ENCODE measurements around the gene TTC34. TPM values are rescaled to one million over a fixed set of nuclear protein-coding genes. Genes with fewer than 3 reads are reported as not detected.

The TTC34 gene
- total and polyA plus RNA-seq, 3 experiments from 2014 or later = 0.17 to 1.1 (median 1.1) TPM

- Histone ChIP-seq H3K27ac (ENCODE audit: low read depth, low read length) (no peak overlapping the region), H3K4me3 (ENCODE audit: low read length) (no peak overlapping the region), H3K9me3 (ENCODE audit: low read length) (no peaks in the 10 kb centered on the region), H3K27me3 (ENCODE audit: insufficient read depth, low read length, poor library complexity, severe bottlenecking) (no peaks in the 10 kb centered on the region), H3K36me3 (ENCODE audit: insufficient read depth, low read length) (no peaks in the 10 kb centered on the region), H3K4me1 (ENCODE audit: insufficient read depth, low read length) (peaks cover 15% of the 10 kb centered on the region)
- H3K27ac Mint-ChIP-seq = no peak overlapping the region
- H3K27me3 Mint-ChIP-seq = peaks cover 3 to 4% of the 10 kb centered on the region in 2 donors
- H3K4me3 Mint-ChIP-seq = no peak overlapping the region
- DNase-seq = no peak
- ChIA-PET CTCF (no interaction called here), POLR2A (no interaction called here)
- H3K4me1 Mint-ChIP-seq = peaks cover 16 to 22% (median 19%) of the 10 kb centered on the region in 3 donors
- H3K9me3 Mint-ChIP-seq = no peaks in the 10 kb centered on the region
- H3K36me3 Mint-ChIP-seq = no peaks in the 10 kb centered on the region
Observed at GRCh38 chr1:2837316-2837715, 35.8 kb upstream of the TTC34 start.

DNA sequence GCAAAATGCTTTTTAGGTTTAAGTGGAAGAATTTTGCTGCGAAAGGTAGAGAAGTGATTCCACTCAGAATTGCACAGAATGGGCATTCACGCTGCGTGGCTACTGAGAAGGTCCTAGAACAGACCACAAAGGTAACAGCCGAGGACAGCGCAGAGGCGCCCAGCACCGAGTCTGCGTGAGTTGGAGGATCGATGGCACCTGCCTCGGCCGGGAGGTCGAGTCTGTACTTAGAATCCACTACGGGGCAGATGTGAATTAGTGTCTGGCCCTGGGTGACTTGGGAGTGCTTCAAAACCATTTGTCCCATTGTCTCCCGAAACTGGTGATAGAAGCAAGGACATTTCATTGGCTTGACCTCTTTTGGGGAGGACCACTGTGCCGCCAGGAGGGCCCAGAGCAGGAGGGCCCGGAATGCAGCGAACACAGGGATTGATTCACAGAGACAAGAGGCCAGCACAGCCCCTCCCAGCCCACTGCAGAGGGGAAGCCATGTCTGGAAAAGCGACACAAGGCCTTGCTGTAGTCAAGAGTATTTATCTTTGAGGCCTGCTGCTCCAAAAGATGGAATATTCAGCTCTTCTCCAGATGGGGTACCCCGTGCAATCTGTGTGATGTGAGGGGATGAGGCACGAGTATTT lies 35.0 kb upstream of the TTC34 start:
- H3K36me3 ChIP-seq (ENCODE audit: insufficient read depth, low read length) = no peaks in the 10 kb centered on the region
- Mint-ChIP-seq H3K4me3 (no peak overlapping the region), H3K4me1 (peaks cover 16 to 21% (median 19%) of the 10 kb centered on the region in 3 donors), H3K9me3 (no peaks in the 10 kb centered on the region), H3K36me3 (no peaks in the 10 kb centered on the region), H3K27me3 (peaks cover 4% of the 10 kb centered on the region in 2 donors), H3K27ac (no peak overlapping the region)
- H3K9me3 ChIP-seq (ENCODE audit: low read length) = no peaks in the 10 kb centered on the region
- no peaks in the 10 kb centered on the region for H3K27me3 ChIP-seq (ENCODE audit: insufficient read depth, low read length, poor library complexity, severe bottlenecking)
- no peak overlapping the region for H3K4me3 ChIP-seq (ENCODE audit: low read length)
- no peak for DNase-seq
- CTCF ChIA-PET = no interaction called here
- peaks cover 15% of the 10 kb centered on the region for H3K4me1 ChIP-seq (ENCODE audit: insufficient read depth, low read length)
- POLR2A ChIA-PET = no interaction called here
- no peak overlapping the region for H3K27ac ChIP-seq (ENCODE audit: low read depth, low read length)

DNA sequence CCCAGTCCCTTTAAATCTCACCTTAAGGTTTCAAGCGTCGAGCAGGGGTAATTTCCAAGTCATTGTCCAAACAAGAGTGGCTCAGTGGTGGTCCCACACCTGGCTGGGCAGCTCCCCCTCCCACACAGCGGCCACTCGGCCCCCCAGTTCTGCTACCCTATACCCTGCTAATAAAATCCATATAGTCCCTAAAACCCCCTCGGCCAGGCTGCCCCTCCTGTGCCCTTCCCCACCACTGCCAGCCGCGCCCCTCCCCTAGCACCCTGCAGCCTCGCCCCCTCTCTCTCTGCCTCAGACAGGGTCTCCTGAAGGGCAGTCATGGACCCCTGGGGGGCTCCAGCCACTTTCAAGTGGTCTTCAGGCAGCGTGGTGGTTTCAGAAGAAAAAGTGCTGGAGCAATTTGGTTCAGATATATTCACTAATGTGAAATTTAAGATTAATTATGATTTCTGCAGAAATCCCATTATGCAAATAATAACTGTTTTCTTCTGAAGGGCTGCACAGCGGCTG lies 34.2 kb upstream of the TTC34 start:
- POLR2A ChIA-PET = no interaction called here
- Mint-ChIP-seq H3K4me3 (no peak overlapping the region), H3K27ac (no peak overlapping the region), H3K27me3 (peaks cover 4% of the 10 kb centered on the region in 2 donors), H3K36me3 (no peaks in the 10 kb centered on the region), H3K4me1 (peaks cover 10 to 13% (median 13%) of the 10 kb centered on the region in 3 donors), H3K9me3 (no peaks in the 10 kb centered on the region)
- no peaks in the 10 kb centered on the region for H3K9me3 ChIP-seq (ENCODE audit: low read length)
- CTCF ChIA-PET = no interaction called here
- H3K27me3 ChIP-seq (ENCODE audit: insufficient read depth, low read length, poor library complexity, severe bottlenecking) = no peaks in the 10 kb centered on the region
- H3K36me3 ChIP-seq (ENCODE audit: insufficient read depth, low read length) = no peaks in the 10 kb centered on the region
- no peak for DNase-seq
- H3K27ac ChIP-seq (ENCODE audit: low read depth, low read length) = no peak overlapping the region
- H3K4me3 ChIP-seq (ENCODE audit: low read length) = no peak overlapping the region
- H3K4me1 ChIP-seq (ENCODE audit: insufficient read depth, low read length) = peaks cover 14% of the 10 kb centered on the region

- no peaks in the 10 kb centered on the region for H3K9me3 Mint-ChIP-seq
- H3K36me3 Mint-ChIP-seq = no peaks in the 10 kb centered on the region
- no peak overlapping the region for H3K27ac ChIP-seq (ENCODE audit: low read depth, low read length)
- peaks cover 4% of the 10 kb centered on the region in 2 donors for H3K27me3 Mint-ChIP-seq
- peaks cover 2 to 6% (median 6%) of the 10 kb centered on the region in 3 donors for H3K4me1 Mint-ChIP-seq
- H3K4me3 Mint-ChIP-seq = no peak overlapping the region
- no peaks in the 10 kb centered on the region for H3K36me3 ChIP-seq (ENCODE audit: insufficient read depth, low read length)
- no peaks in the 10 kb centered on the region for H3K9me3 ChIP-seq (ENCODE audit: low read length)
- no peak overlapping the region for H3K4me3 ChIP-seq (ENCODE audit: low read length)
- H3K27me3 ChIP-seq (ENCODE audit: insufficient read depth, low read length, poor library complexity, severe bottlenecking) = no peaks in the 10 kb centered on the region
- peaks cover 6% of the 10 kb centered on the region for H3K4me1 ChIP-seq (ENCODE audit: insufficient read depth, low read length)
- no peak overlapping the region for H3K27ac Mint-ChIP-seq
- ChIA-PET CTCF (no interaction called here), POLR2A (no interaction called here)
- DNase-seq = peak in 1 of 5 donors; percentile 29
Observed at GRCh38 chr1:2834741-2835564, 33.5 kb upstream of the TTC34 start.

DNA sequence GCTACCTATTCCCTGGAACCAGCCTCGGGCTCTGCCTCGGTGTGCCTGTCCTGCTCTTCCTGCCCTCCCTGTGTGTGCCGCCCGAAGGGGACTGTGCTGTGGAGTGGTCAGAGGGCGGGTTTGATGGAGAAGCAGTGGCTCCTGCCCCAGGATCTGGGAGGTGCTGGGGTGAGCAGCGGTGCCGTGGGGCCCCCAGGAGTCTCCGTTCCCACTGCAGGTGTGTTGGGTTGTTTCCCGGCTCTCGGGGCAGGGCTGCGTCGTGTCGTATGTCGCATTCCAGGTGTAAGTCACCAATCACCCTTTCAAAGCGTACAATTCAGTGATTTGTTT lies 32.6 kb upstream of the TTC34 start:
- H3K27ac Mint-ChIP-seq = peak overlapping the region in 1 of 8 donors; percentile 50
- H3K9me3 Mint-ChIP-seq = no peaks in the 10 kb centered on the region
- H3K27me3 Mint-ChIP-seq = peaks cover 3 to 4% of the 10 kb centered on the region in 2 donors
- POLR2A ChIA-PET = no interaction called here
- CTCF ChIA-PET = no interaction called here
- no peaks in the 10 kb centered on the region for H3K4me1 ChIP-seq (ENCODE audit: insufficient read depth, low read length)
- no peaks in the 10 kb centered on the region for H3K36me3 ChIP-seq (ENCODE audit: insufficient read depth, low read length)
- no peak overlapping the region for H3K4me3 ChIP-seq (ENCODE audit: low read length)
- no peak for DNase-seq
- H3K4me1 Mint-ChIP-seq = no peaks in the 10 kb centered on the region
- no peaks in the 10 kb centered on the region for H3K36me3 Mint-ChIP-seq
- H3K9me3 ChIP-seq (ENCODE audit: low read length) = no peaks in the 10 kb centered on the region
- no peak overlapping the region for H3K4me3 Mint-ChIP-seq
- no peaks in the 10 kb centered on the region for H3K27me3 ChIP-seq (ENCODE audit: insufficient read depth, low read length, poor library complexity, severe bottlenecking)
- no peak overlapping the region for H3K27ac ChIP-seq (ENCODE audit: low read depth, low read length)

DNA sequence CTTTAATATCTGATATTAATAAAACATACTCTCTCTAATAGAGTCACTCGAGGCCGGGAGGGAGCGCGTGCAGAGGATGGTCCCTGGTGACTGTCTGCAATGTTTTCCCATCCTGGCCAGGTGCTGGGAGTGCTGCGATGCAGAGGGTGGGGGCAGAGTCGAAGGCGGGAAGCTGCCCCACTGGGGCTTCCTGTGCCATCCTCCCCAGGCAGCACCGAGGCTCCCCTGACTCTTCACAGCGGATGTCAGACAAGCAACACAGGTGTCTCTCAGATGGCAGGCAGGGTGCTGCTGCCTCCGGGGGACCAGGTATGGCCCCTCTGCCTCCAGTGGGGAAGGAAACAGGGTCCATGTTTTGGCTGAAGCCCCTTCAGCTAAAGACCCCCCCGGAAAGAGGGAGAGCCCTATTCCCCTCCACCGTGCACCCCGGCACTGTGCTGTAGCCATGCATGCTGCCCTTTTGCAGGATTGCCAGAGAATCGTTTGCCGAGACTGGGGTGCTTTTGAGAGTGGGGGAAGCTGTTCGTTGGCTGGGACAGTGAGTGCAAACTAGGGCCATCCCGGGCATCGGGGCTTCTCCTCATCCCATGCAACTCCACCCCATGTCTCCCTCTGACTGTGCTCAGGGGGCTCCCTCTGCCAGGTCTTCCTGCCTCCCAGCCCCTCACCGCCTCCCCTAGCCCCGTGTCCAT lies 32.1 kb upstream of the TTC34 start:
- no peaks in the 10 kb centered on the region for H3K36me3 ChIP-seq (ENCODE audit: insufficient read depth, low read length)
- no peak overlapping the region for H3K27ac Mint-ChIP-seq
- no peaks in the 10 kb centered on the region for H3K9me3 Mint-ChIP-seq
- no peaks in the 10 kb centered on the region for H3K4me1 Mint-ChIP-seq
- ChIA-PET POLR2A (no interaction called here), CTCF (no interaction called here)
- H3K4me3 ChIP-seq (ENCODE audit: low read length) = no peak overlapping the region
- H3K27me3 ChIP-seq (ENCODE audit: insufficient read depth, low read length, poor library complexity, severe bottlenecking) = no peaks in the 10 kb centered on the region
- no peaks in the 10 kb centered on the region for H3K9me3 ChIP-seq (ENCODE audit: low read length)
- peaks cover 4 to 5% of the 10 kb centered on the region in 2 donors for H3K27me3 Mint-ChIP-seq
- H3K4me1 ChIP-seq (ENCODE audit: insufficient read depth, low read length) = no peaks in the 10 kb centered on the region
- H3K4me3 Mint-ChIP-seq = no peak overlapping the region
- H3K27ac ChIP-seq (ENCODE audit: low read depth, low read length) = no peak overlapping the region
- H3K36me3 Mint-ChIP-seq = no peaks in the 10 kb centered on the region
- peak in 1 of 5 donors; percentile 41 for DNase-seq

- ChIA-PET POLR2A (no interaction called here), CTCF (no interaction called here)
- H3K4me3 Mint-ChIP-seq = no peak overlapping the region
- peaks cover 0 to 4% (median 0%) of the 10 kb centered on the region in 5 donors for H3K9me3 Mint-ChIP-seq
- Histone ChIP-seq H3K9me3 (ENCODE audit: low read length) (no peaks in the 10 kb centered on the region), H3K4me1 (ENCODE audit: insufficient read depth, low read length) (no peaks in the 10 kb centered on the region), H3K36me3 (ENCODE audit: insufficient read depth, low read length) (no peaks in the 10 kb centered on the region), H3K27ac (ENCODE audit: low read depth, low read length) (no peak overlapping the region), H3K27me3 (ENCODE audit: insufficient read depth, low read length, poor library complexity, severe bottlenecking) (no peaks in the 10 kb centered on the region), H3K4me3 (ENCODE audit: low read length) (no peak overlapping the region)
- peak in 1 of 5 donors; percentile 34 for DNase-seq
- H3K4me1 Mint-ChIP-seq = no peaks in the 10 kb centered on the region
- H3K27ac Mint-ChIP-seq = no peak overlapping the region
- no peaks in the 10 kb centered on the region for H3K36me3 Mint-ChIP-seq
- peaks cover 4% of the 10 kb centered on the region in 2 donors for H3K27me3 Mint-ChIP-seq
Observed at GRCh38 chr1:2832506-2833453, 31.3 kb upstream of the TTC34 start.
